ENCODE measurements around the gene SH3PXD2A. TPM values are rescaled to one million over a fixed set of nuclear protein-coding genes. Genes with fewer than 3 reads are reported as not detected.

Gene SH3PXD2A
- total and polyA plus RNA-seq, 2 of the 4 experiments (the other 2 are of a cell fraction), result 6.3 to 23.0 TPM

GRCh38 chr10:103720964-103721335 lies 134.4 kb downstream of the SH3PXD2A start:
- H3K56ac ChIP-seq (ENCODE audit: extremely low read depth, insufficient read depth, low read length), result no peak overlapping the region
- intact Hi-C loops (cut with micrococcal nuclease) (no loop called here), dilution Hi-C loops (cut with HindIII; ENCODE audit: low sequenced_read_pairs, unreplicated experiment) (loop anchor here (25.0 kb wide), 1 partner anchor 141 kb away; the partner anchor contains the start of gene SH3PXD2A), in situ Hi-C loops (cut with MboI; ENCODE audit: low sequenced_read_pairs) (loop anchor here (25.0 kb wide), 2 partner anchors 291 to 491 kb away; no protein-coding TSS in a partner anchor)
- no peak overlapping the region for H4K5ac ChIP-seq (ENCODE audit: low read depth, low read length)
- peak overlapping the region; percentile 45 for H2AFZ ChIP-seq (replicated peaks; ENCODE audit: low read length, poor library complexity)
- BruUV-seq (replicated peaks), result no TSS peak
- no peaks in the 10 kb centered on the region for H4K20me1 ChIP-seq (ENCODE audit: insufficient read depth, low read length)
- H3K9me1 ChIP-seq (ENCODE audit: insufficient read depth, low read length), result peaks cover 15% of the 10 kb centered on the region; the same call in 1 of the 2 replicates
- no peak overlapping the region for H3K9ac ChIP-seq (ENCODE audit: low read depth, low read length)
- no peak overlapping the region for H4K91ac ChIP-seq (ENCODE audit: insufficient read depth, low read depth, low read length)
- H3K27me3 ChIP-seq (ENCODE audit: control insufficient read depth, insufficient read depth, low read length), result no peaks in the 10 kb centered on the region
- no peak overlapping the region for H3K14ac ChIP-seq (replicated peaks; ENCODE audit: low read depth, low read length)
- H2AK9ac ChIP-seq (replicated peaks; ENCODE audit: low read depth, low read length, poor library complexity), result peak overlapping the region; percentile 8
- peaks cover 5% of the 10 kb centered on the region; the same call in 1 of the 2 replicates for H3K36me3 ChIP-seq (ENCODE audit: control insufficient read depth, insufficient read depth, low read length)
- POLR2A ChIA-PET (ENCODE audit: unreplicated experiment), result no interaction called here
- peaks cover 0 to 5% of the 10 kb centered on the region in 2 experiments; a peak in 2 of 4 replicates for H3K79me1 ChIP-seq (ENCODE audit: low read depth in 1 of 2, low read length in 2 of 2)
- H3K4me3 ChIP-seq (ENCODE audit: insufficient read depth, low read depth, low read length), result no peak overlapping the region
- no peaks in the 10 kb centered on the region for H3K9me3 ChIP-seq (ENCODE audit: control insufficient read depth, insufficient read depth, low read length)
- TF ChIP-seq RFX5 (IDR thresholded peaks at IDR 0.05; ENCODE audit: low read depth, low read length) (no peak), CHD1 (IDR thresholded peaks at IDR 0.05; ENCODE audit: low read depth, low read length) (no peak), MAFK (IDR thresholded peaks at IDR 0.05; ENCODE audit: low read depth, low read length) (no peak), MXI1 (IDR thresholded peaks at IDR 0.05; ENCODE audit: borderline replicate concordance, low read depth, low read length) (no peak), CTCF (conservative IDR thresholded peaks at IDR 0.05; ENCODE audit: low read depth, low read length) (no peak), USF2 (IDR thresholded peaks at IDR 0.05; ENCODE audit: low read depth, low read length) (no peak), NFE2L2 (IDR thresholded peaks at IDR 0.05; ENCODE audit: low read depth, low read length) (no peak), MAZ (IDR thresholded peaks at IDR 0.05; ENCODE audit: borderline replicate concordance, low read depth, low read length) (no peak), FOS (IDR thresholded peaks at IDR 0.05; ENCODE audit: low read depth, low read length) (no peak), RCOR1 (IDR thresholded peaks at IDR 0.05; ENCODE audit: insufficient replicate concordance, low read length) (no peak), ELK1 (IDR thresholded peaks at IDR 0.05; ENCODE audit: borderline replicate concordance, low read depth, low read length) (no peak), SMC3 (IDR thresholded peaks at IDR 0.05; ENCODE audit: low read depth, low read length) (no peak), POLR2A (IDR thresholded peaks at IDR 0.05; ENCODE audit: low read depth, low read length) (no peak), RAD21 (IDR thresholded peaks at IDR 0.05; ENCODE audit: low read length) (no peak), CEBPB (IDR thresholded peaks at IDR 0.05; ENCODE audit: low read depth, low read length) (no peak)
- no peak overlapping the region for H3K23ac ChIP-seq (ENCODE audit: low read depth, low read length)
- H2BK15ac ChIP-seq (ENCODE audit: low read depth, low read length), result peak overlapping the region; percentile 21; the same call in 1 of the 3 replicates
- H3K4me1 ChIP-seq (ENCODE audit: control insufficient read depth, insufficient read depth, low read length), result peaks cover 17% of the 10 kb centered on the region
- 0 out of 2 replicates have a peak overlapping the region, but pooled peaks have one; percentile 33 for H2AK5ac ChIP-seq (ENCODE audit: low read depth, low read length)
- no peak for ATAC-seq (ENCODE audit: low read depth)
- no peak overlapping the region for H3K18ac ChIP-seq (ENCODE audit: low read depth, low read length)
- H4K8ac ChIP-seq (ENCODE audit: low read depth in 2 of 2, low read length in 2 of 2), result 0 out of 4 replicates have a peak overlapping the region, but pooled peaks of 1 of the 2 experiments have one; percentile 12
- CTCF ChIA-PET, result interaction anchor here (1.0 to 1.1 kb wide), 2 partner anchors 17 to 134 kb away, joined by 3 to 4 read pairs; no protein-coding TSS in a partner anchor
- H2BK5ac ChIP-seq (ENCODE audit: low read depth, low read length, poor library complexity, severe bottlenecking), result no peak overlapping the region
- H2BK20ac ChIP-seq (ENCODE audit: low read depth, low read length), result no peak overlapping the region; the same call in 1 of the 2 replicates
- H3K4ac ChIP-seq (ENCODE audit: low read depth, low read length), result peak overlapping the region; percentile 40
- H2BK120ac ChIP-seq (ENCODE audit: low read depth, low read length), result no peak overlapping the region
- DNase-seq, result no peak
- no peak overlapping the region; the same call in 1 of the 2 replicates for H3K4me2 ChIP-seq (ENCODE audit: low read depth, low read length)
- 63% methylated on average over 5 of the region's 6 CpGs; no CpG with 5 or more reads in 1 of the 2 experiments for WGBS, 2 experiments (ENCODE audit: extremely low coverage in 2 of 2, insufficient read length in 1 of 2)
- 0 out of 2 replicates have a peak overlapping the region, but pooled peaks have one; percentile 0 for H3K27ac ChIP-seq (ENCODE audit: insufficient read depth, low read length)
